ENCODE data around the gene LRIT1. TPM values are rescaled to one million over a fixed set of nuclear protein-coding genes. Genes with fewer than 3 reads are reported as not detected.

Gene LRIT1
- total RNA-seq, 1 donor from 2014 or later, result not detected

DNA sequence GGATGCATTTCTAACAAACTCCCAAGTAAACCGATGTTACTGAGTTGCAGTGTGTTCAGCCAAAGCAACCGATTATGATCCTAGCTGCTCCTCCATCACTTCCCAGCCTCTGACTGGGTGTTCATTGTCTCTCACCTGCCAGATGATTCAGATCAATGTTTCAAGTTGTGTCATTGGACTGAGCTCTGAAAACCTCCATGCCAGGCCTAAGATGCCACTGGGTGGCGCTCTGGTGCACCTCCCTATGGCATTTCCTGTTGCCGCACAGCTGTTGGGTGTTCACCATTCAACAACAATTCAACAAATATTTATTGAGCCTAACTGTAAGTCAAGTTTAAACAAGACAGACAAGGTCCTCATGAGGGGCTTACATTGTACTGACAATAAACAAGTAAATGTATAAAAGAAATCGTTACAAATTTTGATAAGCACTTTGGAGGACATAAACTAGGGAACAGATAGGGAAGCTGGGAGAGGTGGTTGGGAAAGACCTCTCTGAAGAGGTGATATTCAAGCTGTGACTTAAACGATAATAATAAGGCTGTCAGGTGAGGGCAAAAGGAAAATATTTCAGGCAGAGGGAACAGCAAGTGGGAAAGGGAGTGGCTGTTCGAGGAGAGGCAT, 26.3 kb upstream of the LRIT1 start:
- peaks cover 5% of the 10 kb centered on the region for H3K4me1 Mint-ChIP-seq (ENCODE audit: low read depth, unreplicated experiment)

DNA sequence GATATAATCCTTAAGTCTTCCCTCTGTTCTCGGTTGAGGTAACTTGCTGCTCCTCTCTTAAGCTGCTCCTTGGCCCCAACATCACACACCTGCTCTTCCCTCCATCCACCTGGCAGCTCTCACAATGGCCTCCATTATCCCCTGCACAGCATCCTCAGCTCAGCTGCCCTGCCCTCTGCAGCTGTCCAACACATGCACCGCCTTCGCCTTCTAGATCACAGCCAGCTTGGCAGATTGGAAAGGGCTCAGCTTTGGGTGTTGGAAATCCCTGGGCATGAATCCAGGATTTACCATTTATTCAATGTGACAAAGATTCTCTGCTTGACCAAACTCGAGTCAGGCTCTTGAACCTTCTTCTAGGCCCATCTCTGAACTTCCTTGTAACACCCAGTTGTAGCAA, 24.1 kb upstream of the LRIT1 start:
- Mint-ChIP-seq H3K4me3 (ENCODE audit: unreplicated experiment) (no peak overlapping the region), H3K27me3 (ENCODE audit: unreplicated experiment) (peaks cover 3% of the 10 kb centered on the region)

More for the DNA sequence above, 26.3 kb upstream of the LRIT1 start:
- peak; percentile 76 for DNase-seq
- Mint-ChIP-seq H3K27me3 (ENCODE audit: unreplicated experiment) (no peaks in the 10 kb centered on the region), H3K27ac (ENCODE audit: unreplicated experiment) (no peak overlapping the region), H3K36me3 (ENCODE audit: unreplicated experiment) (no peaks in the 10 kb centered on the region), H3K9me3 (ENCODE audit: unreplicated experiment) (no peaks in the 10 kb centered on the region), H3K4me3 (ENCODE audit: unreplicated experiment) (no peak overlapping the region)
- TF ChIP-seq, protein P1, sequence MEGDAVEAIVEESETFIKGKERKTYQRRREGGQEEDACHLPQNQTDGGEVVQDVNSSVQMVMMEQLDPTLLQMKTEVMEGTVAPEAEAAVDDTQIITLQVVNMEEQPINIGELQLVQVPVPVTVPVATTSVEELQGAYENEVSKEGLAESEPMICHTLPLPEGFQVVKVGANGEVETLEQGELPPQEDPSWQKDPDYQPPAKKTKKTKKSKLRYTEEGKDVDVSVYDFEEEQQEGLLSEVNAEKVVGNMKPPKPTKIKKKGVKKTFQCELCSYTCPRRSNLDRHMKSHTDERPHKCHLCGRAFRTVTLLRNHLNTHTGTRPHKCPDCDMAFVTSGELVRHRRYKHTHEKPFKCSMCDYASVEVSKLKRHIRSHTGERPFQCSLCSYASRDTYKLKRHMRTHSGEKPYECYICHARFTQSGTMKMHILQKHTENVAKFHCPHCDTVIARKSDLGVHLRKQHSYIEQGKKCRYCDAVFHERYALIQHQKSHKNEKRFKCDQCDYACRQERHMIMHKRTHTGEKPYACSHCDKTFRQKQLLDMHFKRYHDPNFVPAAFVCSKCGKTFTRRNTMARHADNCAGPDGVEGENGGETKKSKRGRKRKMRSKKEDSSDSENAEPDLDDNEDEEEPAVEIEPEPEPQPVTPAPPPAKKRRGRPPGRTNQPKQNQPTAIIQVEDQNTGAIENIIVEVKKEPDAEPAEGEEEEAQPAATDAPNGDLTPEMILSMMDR (IDR thresholded peaks at IDR 0.05; ENCODE audit: partially characterized antibody, unreplicated experiment), result peak; percentile 66

DNA sequence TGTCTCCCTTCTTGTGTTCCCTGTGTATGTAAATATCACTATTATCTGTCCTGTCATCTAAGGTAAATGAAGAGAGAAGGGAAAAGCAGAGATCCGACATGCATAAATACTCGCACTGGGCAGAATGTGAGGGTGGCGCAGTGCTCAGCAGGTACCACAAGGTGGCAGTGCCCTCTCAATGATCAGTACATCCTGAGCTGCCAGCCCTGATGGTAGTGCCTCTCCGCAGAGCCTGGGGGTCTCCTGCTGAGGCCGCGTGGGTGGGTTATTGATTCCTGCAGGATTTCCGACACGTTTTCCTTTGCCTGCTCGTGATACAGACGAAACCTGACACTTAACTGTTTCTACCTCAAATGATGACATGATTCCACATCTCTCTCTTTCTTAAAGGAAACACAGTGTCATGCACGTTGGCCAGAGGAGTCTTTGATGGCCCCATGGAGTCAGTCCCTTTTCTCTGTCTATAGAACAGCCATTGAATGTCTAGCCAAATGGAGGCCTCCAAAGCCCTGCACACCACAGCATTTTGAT, 23.3 kb upstream of the LRIT1 start:
- peak; percentile 87 for DNase-seq
- TF ChIP-seq, protein P1 (IDR thresholded peaks at IDR 0.05; ENCODE audit: partially characterized antibody, unreplicated experiment), result peak; percentile 86
- Mint-ChIP-seq H3K9me3 (ENCODE audit: unreplicated experiment) (no peaks in the 10 kb centered on the region), H3K4me1 (ENCODE audit: low read depth, unreplicated experiment) (peaks cover 5% of the 10 kb centered on the region), H3K27ac (ENCODE audit: unreplicated experiment) (no peak overlapping the region), H3K4me3 (ENCODE audit: unreplicated experiment) (no peak overlapping the region), H3K27me3 (ENCODE audit: unreplicated experiment) (peaks cover 3% of the 10 kb centered on the region), H3K36me3 (ENCODE audit: unreplicated experiment) (no peaks in the 10 kb centered on the region)

More for the DNA sequence above, 24.1 kb upstream of the LRIT1 start:
- TF ChIP-seq, protein P1 (IDR thresholded peaks at IDR 0.05; ENCODE audit: partially characterized antibody, unreplicated experiment), result no peak
- Mint-ChIP-seq H3K36me3 (ENCODE audit: unreplicated experiment) (no peaks in the 10 kb centered on the region), H3K4me1 (ENCODE audit: low read depth, unreplicated experiment) (peaks cover 5% of the 10 kb centered on the region), H3K27ac (ENCODE audit: unreplicated experiment) (no peak overlapping the region), H3K9me3 (ENCODE audit: unreplicated experiment) (no peaks in the 10 kb centered on the region)
- no peak for DNase-seq

DNA sequence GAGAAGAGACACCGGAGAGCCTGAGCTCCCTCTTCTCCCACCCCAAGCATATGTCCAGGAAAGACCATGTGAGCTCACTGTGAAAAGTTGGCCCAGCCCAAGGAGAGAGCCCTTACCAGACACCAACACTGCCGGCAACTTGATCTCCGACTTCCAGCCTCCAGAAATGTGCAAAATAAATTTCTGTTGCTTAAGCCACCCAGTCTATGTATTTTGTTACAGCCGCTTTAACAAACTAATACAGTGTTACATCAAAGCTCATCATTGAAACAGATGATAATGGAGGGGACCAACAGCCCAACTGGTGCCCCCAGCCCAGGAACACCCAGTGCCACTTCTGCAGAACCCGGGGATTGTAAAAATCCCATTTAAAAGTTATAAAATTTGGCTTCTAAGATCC, 22.4 kb upstream of the LRIT1 start:
- H3K4me1 Mint-ChIP-seq (ENCODE audit: low read depth, unreplicated experiment), result peaks cover 5% of the 10 kb centered on the region
- DNase-seq, result no peak
- H3K36me3 Mint-ChIP-seq (ENCODE audit: unreplicated experiment), result no peaks in the 10 kb centered on the region
- H3K27me3 Mint-ChIP-seq (ENCODE audit: unreplicated experiment), result peaks cover 3% of the 10 kb centered on the region
- no peak overlapping the region for H3K4me3 Mint-ChIP-seq (ENCODE audit: unreplicated experiment)
- TF ChIP-seq, protein P1 (IDR thresholded peaks at IDR 0.05; ENCODE audit: partially characterized antibody, unreplicated experiment), result no peak
- no peak overlapping the region for H3K27ac Mint-ChIP-seq (ENCODE audit: unreplicated experiment)
- H3K9me3 Mint-ChIP-seq (ENCODE audit: unreplicated experiment), result no peaks in the 10 kb centered on the region

DNA sequence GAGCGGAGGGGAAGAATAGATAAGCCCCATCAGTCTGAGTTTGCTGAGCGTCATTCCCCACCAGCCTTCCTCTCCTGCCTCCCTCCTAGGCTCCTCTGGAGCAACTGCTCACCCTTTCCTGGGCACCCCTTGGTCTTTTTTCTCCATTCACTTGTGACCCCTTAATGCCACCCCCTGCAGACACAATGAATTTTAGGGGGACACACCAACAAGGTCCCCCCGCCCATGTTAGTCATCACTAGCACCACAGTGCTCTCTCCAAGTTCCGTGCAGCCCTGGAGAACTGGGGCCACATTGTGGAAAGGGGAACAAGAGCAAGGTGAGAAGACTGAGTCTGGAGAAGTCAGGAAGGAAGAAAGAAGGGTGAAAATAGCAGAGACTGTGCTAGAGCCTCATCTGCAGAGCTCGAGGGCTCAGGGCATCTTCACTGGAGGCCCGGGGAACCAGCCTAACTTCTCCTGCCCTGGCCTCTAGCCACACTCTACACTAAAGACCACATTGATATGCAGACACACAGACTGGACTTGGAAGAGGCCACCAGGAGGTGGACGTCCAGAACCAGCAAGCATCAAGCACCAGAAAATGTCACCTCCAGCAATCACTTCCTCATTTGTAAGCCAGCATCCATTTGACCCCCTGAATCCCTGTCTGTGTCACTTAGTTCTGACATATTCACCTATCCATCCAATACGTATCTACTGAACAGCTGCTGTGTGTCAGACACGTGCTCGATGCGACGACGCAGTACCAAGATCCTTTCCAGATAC, 21.0 kb upstream of the LRIT1 start:
- TF ChIP-seq, protein P1 (IDR thresholded peaks at IDR 0.05; ENCODE audit: partially characterized antibody, unreplicated experiment), result no peak
- Mint-ChIP-seq H3K27ac (ENCODE audit: unreplicated experiment) (no peak overlapping the region), H3K4me1 (ENCODE audit: low read depth, unreplicated experiment) (peaks cover 5% of the 10 kb centered on the region), H3K4me3 (ENCODE audit: unreplicated experiment) (no peak overlapping the region), H3K36me3 (ENCODE audit: unreplicated experiment) (no peaks in the 10 kb centered on the region), H3K27me3 (ENCODE audit: unreplicated experiment) (peaks cover 3% of the 10 kb centered on the region), H3K9me3 (ENCODE audit: unreplicated experiment) (no peaks in the 10 kb centered on the region)
- no peak for DNase-seq

Data from glutamatergic neuron (in vitro differentiated cells).